Glomerular endothelial cell (primary cell): ENCODE data around the gene ARMH3. TPM values are rescaled to one million over a fixed set of nuclear protein-coding genes. Genes with fewer than 3 reads are reported as not detected.
"Not testable (repeated sequence)": the region's sequence is repeated elsewhere in the genome, so short reads cannot be mapped to it uniquely, and the experiment has no call there.

Experiments used
- DNase-seq: peaks from one replicate; pipeline ENCODE4 v3.0.0-alpha.2; 2011; ENCODE audit warnings: low read depth, low spot score; ENCODE audit errors: extremely low read depth
- total RNA-seq: library from RNA; depleted of rRNA; stranded (reverse); fragments of >200 nt; gene quantifications from 2 replicates; pipeline ENCODE4 v1.2.3, GENCODE V29; 2015

The ARMH3 gene
- total RNA-seq, 1 donor from 2014 or later, result 10.3 TPM

- DNase-seq, result not testable (repeated sequence)
These were observed 909 bp downstream of the ARMH3 start for GRCh38 chr10:102054881-102055646.

- no peak for DNase-seq
These were observed 9.9 kb downstream of the ARMH3 start for GRCh38 chr10:102046095-102046494.

GRCh38 chr10:102045292-102045691 lies 10.7 kb downstream of the ARMH3 start:
- DNase-seq, result no peak

- DNase-seq, result no peak
These were observed 15.5 kb downstream of the ARMH3 start for GRCh38 chr10:102040305-102041050.

GRCh38 chr10:102038410-102038809 lies 17.6 kb downstream of the ARMH3 start:
- no peak for DNase-seq

GRCh38 chr10:102035807-102036206 lies 20.2 kb downstream of the ARMH3 start:
- not testable (repeated sequence) for DNase-seq

- no peak for DNase-seq
These were observed 22.2 kb downstream of the ARMH3 start for GRCh38 chr10:102033787-102034186.

GRCh38 chr10:102027261-102027660 lies 28.7 kb downstream of the ARMH3 start:
- no peak for DNase-seq

- no peak for DNase-seq
These were observed 31.2 kb downstream of the ARMH3 start for GRCh38 chr10:102024799-102025198.

- no peak for DNase-seq
These were observed 35.0 kb downstream of the ARMH3 start for GRCh38 chr10:102020938-102021337.

GRCh38 chr10:102017295-102017694 lies 38.7 kb downstream of the ARMH3 start:
- DNase-seq, result no peak

GRCh38 chr10:102016416-102016815 lies 39.6 kb downstream of the ARMH3 start:
- DNase-seq, result no peak

GRCh38 chr10:102010961-102011360 lies 45.0 kb downstream of the ARMH3 start:
- DNase-seq, result no peak

- DNase-seq, result peak; percentile 75
These were observed 46.1 kb downstream of the ARMH3 start for GRCh38 chr10:102009801-102010425.

- no peak for DNase-seq
These were observed 48.2 kb downstream of the ARMH3 start for GRCh38 chr10:102007796-102008195.

GRCh38 chr10:102007031-102007430 lies 48.9 kb downstream of the ARMH3 start:
- DNase-seq, result not testable (repeated sequence)

- no peak for DNase-seq
These were observed 51.6 kb downstream of the ARMH3 start for GRCh38 chr10:102004376-102004775.

GRCh38 chr10:102003541-102003940 lies 52.4 kb downstream of the ARMH3 start:
- no peak for DNase-seq

- DNase-seq, result no peak
These were observed 54.4 kb downstream of the ARMH3 start for GRCh38 chr10:102001435-102002068.

GRCh38 chr10:101997803-101998202 lies 58.2 kb downstream of the ARMH3 start:
- DNase-seq, result no peak

GRCh38 chr10:101995451-101996063 lies 60.4 kb downstream of the ARMH3 start:
- no peak for DNase-seq
